ENCODE measurements around the gene TTLL11. TPM values are rescaled to one million over a fixed set of nuclear protein-coding genes. Genes with fewer than 3 reads are reported as not detected.

Gene TTLL11
- total RNA-seq, 4 donors from 2014 or later, result 9.8 to 18.6 (median 15.6) TPM

- no peaks in the 10 kb centered on the region for H3K9me3 ChIP-seq
- peaks cover 0 to 4% (median 0%) of the 10 kb centered on the region in 3 donors for H3K36me3 ChIP-seq
- DNase-seq (ENCODE audit: low spot score in 2 of 2), result no peak
- no peak overlapping the region for H3K4me3 ChIP-seq
- no peak overlapping the region for H3K27ac ChIP-seq
- H3K4me1 ChIP-seq, result peaks cover 0 to 7% (median 0%) of the 10 kb centered on the region in 4 donors
- no peaks in the 10 kb centered on the region for H3K27me3 ChIP-seq
- TF ChIP-seq, protein P1, sequence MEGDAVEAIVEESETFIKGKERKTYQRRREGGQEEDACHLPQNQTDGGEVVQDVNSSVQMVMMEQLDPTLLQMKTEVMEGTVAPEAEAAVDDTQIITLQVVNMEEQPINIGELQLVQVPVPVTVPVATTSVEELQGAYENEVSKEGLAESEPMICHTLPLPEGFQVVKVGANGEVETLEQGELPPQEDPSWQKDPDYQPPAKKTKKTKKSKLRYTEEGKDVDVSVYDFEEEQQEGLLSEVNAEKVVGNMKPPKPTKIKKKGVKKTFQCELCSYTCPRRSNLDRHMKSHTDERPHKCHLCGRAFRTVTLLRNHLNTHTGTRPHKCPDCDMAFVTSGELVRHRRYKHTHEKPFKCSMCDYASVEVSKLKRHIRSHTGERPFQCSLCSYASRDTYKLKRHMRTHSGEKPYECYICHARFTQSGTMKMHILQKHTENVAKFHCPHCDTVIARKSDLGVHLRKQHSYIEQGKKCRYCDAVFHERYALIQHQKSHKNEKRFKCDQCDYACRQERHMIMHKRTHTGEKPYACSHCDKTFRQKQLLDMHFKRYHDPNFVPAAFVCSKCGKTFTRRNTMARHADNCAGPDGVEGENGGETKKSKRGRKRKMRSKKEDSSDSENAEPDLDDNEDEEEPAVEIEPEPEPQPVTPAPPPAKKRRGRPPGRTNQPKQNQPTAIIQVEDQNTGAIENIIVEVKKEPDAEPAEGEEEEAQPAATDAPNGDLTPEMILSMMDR (IDR thresholded peaks at IDR 0.05), result no peak
- TF ChIP-seq POLR2A (IDR thresholded peaks at IDR 0.05) (no peak), EP300 (IDR thresholded peaks at IDR 0.05) (no peak)
- 91 to 93% methylated on average over 9 of the region's 9 CpGs for WGBS, 2 donors
Measured at GRCh38 chr9:122059214-122059954, 33.7 kb downstream of the TTLL11 start.

DNA sequence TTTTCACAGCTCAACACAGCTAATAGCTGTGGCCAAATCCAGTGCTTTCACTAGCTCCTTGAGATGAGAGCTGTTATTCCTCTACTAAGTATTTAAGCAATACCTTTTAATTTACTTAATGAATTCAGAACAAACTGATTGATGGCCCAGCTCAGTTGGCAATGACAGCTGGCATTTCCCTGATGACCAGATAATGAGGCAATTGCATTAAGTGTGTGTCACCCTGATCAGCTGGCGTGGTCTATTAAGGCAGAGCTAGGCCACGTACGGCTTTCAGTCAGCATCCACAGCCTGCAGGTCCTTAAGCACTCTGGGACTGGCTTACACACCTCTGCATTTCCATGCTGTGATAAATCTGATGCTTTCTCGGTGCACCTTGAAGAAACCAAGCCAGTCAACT, 34.4 kb downstream of the TTLL11 start:
- H3K36me3 ChIP-seq, result peaks cover 0 to 4% (median 0%) of the 10 kb centered on the region in 3 donors
- 94 to 96% methylated on average over 4 of the region's 4 CpGs for WGBS, 2 donors
- TF ChIP-seq POLR2A (IDR thresholded peaks at IDR 0.05) (no peak), EP300 (IDR thresholded peaks at IDR 0.05) (no peak)
- TF ChIP-seq, protein P1 (IDR thresholded peaks at IDR 0.05), result no peak
- H3K4me1 ChIP-seq, result peaks cover 0 to 9% (median 0%) of the 10 kb centered on the region in 4 donors
- no peak overlapping the region for H3K27ac ChIP-seq
- no peak overlapping the region for H3K4me3 ChIP-seq
- no peaks in the 10 kb centered on the region for H3K27me3 ChIP-seq
- no peaks in the 10 kb centered on the region for H3K9me3 ChIP-seq
- no peak for DNase-seq (ENCODE audit: low spot score in 2 of 2)

DNA sequence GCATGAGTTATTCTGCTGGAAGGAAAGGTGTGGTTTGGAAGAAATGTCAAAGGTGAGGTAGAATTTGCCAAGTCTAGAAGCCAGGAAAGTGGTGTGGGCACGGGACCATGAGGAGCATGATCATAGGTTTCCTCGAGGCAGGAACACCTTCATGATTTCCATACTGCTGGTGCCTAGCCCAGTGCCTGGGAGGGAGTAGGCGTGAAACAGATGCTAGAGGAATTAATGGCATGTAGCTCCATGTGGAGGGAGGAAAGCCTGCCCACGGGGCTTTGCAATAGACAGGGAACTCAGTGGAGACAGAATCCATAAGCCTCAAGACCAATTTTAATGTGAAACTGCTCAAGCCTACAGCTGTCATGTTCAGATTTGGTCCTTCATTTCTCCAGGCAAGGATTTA, 35.1 kb downstream of the TTLL11 start:
- no peak overlapping the region for H3K27ac ChIP-seq
- peaks cover 0 to 4% (median 0%) of the 10 kb centered on the region in 3 donors for H3K36me3 ChIP-seq
- H3K4me1 ChIP-seq, result peaks cover 0 to 16% (median 0%) of the 10 kb centered on the region in 4 donors
- DNase-seq (ENCODE audit: low spot score in 2 of 2), result no peak
- TF ChIP-seq POLR2A (IDR thresholded peaks at IDR 0.05), result no peak
- TF ChIP-seq, protein P1 (IDR thresholded peaks at IDR 0.05), result no peak
- TF ChIP-seq EP300 (IDR thresholded peaks at IDR 0.05), result no peak
- no peaks in the 10 kb centered on the region for H3K27me3 ChIP-seq
- H3K9me3 ChIP-seq, result no peaks in the 10 kb centered on the region
- H3K4me3 ChIP-seq, result no peak overlapping the region
- WGBS, 2 donors, result 67 to 74% methylated on average over 4 of the region's 4 CpGs

DNA sequence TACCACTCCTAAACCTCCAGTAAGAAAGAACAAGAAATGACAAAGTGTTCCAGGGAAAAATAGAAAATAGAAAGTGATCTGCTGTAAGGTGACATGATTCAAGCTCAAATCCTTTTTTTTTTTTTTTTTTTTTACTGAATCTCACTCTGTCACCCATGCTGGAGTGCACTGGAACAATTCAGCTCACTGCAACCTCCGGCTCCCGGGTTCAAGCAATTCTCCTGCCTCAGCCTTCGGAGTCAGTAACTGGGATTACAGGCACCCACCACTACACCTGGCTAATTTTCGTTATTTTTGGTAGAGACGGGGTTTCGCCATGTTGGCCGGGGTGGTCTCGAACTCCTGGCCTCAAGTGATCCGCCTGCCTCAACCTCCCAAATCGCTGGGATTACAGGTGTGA, 35.9 kb downstream of the TTLL11 start:
- H3K4me3 ChIP-seq, result no peak overlapping the region
- DNase-seq (ENCODE audit: low spot score in 2 of 2), result no peak
- peaks cover 0 to 4% (median 0%) of the 10 kb centered on the region in 3 donors for H3K36me3 ChIP-seq
- TF ChIP-seq EP300 (IDR thresholded peaks at IDR 0.05) (no peak), POLR2A (IDR thresholded peaks at IDR 0.05) (no peak)
- TF ChIP-seq, protein P1 (IDR thresholded peaks at IDR 0.05), result no peak
- H3K27me3 ChIP-seq, result no peaks in the 10 kb centered on the region
- 91 to 97% methylated on average over 10 of the region's 10 CpGs for WGBS, 2 donors
- peaks cover 0 to 16% (median 0%) of the 10 kb centered on the region in 4 donors for H3K4me1 ChIP-seq
- no peaks in the 10 kb centered on the region for H3K9me3 ChIP-seq
- H3K27ac ChIP-seq, result no peak overlapping the region

DNA sequence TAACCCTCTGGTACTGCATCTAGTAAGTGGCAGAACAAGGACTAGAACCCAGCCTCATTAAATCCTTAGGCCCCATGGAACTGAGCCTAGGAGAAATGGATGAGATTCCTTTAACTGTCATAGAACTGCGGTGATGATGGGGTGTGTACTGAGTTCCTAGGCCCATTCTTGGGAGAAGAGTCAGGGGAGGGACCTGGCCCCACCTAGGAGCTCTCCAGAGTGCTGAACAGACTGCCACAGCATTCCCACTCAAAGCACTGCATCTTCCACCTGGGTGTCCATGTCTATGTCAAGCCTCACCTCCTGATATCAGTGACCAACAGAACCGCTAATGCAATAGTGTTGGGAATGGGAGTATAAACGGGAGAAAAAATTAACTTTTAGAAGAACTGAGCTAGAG, 36.6 kb downstream of the TTLL11 start:
- TF ChIP-seq, protein P1 (IDR thresholded peaks at IDR 0.05), result no peak
- TF ChIP-seq EP300 (IDR thresholded peaks at IDR 0.05) (no peak), POLR2A (IDR thresholded peaks at IDR 0.05) (no peak)
- Histone ChIP-seq H3K4me1 (peaks cover 0 to 16% (median 0%) of the 10 kb centered on the region in 4 donors), H3K9me3 (no peaks in the 10 kb centered on the region), H3K27me3 (no peaks in the 10 kb centered on the region), H3K36me3 (peaks cover 0 to 4% (median 0%) of the 10 kb centered on the region in 3 donors), H3K4me3 (no peak overlapping the region), H3K27ac (no peak overlapping the region)
- no peak for DNase-seq (ENCODE audit: low spot score in 2 of 2)
- WGBS, 2 donors, result 84% methylated on average over 3 of the region's 3 CpGs

All from tibial nerve (tissue), 4 donors.